Measurements from ENCODE around the gene PWWP2A.

PWWP2A gene

DNA sequence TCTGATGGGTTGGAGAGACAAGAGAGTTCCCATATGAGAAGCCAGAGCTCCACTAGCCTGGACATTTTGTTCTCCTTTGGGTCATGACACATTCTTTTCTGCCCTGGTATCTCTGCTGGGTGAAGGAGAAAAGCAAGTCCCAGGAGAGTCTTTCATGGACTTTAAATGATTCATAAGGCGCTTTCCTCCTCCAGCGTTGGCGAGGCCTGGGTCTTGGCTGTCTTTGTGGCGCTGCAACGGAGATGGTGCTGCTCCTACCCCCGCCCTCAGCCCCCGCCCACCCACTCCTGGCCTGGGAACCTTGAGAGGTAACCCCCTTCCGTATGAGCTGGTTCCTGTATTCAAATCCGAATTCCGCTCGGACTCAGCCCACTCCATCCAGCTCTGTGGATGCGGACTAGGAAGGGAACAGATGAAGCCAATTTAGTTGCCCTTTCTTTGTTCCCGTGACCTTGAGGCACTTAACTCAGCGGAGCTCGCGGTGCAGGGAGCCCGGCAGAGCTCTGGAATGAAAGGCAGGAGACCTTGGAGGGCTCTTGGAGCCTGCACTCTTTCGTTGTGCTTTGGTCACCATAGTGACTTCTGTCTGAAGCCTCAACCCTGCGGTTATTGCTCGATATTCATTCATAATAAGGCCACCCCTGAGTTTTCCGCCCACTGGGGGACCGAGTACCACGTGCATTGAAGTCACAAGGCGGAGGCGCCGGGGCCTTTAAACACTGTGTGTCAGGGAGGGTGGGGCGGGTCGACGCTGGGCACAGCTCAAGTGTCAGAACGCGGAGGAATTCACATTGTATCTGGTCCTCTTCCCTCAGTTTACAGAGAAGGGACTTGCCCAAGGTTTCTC is 14.0 kb upstream of the PWWP2A start:
- peak; percentile 26 for DNase-seq (ENCODE audit: low read depth)

DNA sequence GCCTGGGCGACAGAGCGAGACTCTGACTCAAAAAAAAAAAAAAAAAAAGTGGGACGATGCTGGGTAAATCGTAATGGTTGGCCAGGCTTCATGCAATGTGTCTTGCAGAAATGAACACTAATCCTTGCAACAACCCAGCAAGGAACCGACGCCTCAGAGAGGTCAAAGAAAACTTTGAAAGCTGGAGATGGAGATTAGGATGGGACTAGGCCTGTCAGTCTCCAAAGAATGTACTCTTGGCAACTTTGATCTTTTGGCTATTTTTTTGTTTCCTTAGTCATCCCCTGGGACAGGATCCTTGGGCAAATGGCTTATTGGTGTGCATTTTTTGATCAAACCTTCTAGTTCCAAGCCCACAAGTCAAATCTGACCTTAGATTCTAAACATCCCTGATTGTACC is 10.6 kb upstream of the PWWP2A start:
- DNase-seq (ENCODE audit: low read depth) = peak; percentile 31

DNA sequence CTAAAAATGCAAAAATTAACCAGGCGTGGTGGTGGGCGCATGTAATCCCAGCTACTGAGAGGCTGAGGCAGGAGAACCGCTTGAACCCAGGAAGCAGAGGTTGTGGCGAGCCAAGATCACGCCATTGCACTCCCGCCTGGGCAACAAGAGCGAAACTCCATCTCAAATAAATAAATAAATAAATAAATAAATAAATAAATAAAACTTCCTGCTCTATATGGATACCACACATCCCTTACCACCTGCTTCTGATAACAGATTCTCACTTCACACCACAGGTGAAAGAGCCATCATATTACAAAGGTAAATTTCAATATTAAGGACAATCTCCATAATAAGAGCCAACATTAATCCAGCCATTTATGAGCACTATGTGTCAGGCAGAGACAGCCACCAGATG is 9.4 kb upstream of the PWWP2A start:
- no peak for DNase-seq (ENCODE audit: low read depth)

DNA sequence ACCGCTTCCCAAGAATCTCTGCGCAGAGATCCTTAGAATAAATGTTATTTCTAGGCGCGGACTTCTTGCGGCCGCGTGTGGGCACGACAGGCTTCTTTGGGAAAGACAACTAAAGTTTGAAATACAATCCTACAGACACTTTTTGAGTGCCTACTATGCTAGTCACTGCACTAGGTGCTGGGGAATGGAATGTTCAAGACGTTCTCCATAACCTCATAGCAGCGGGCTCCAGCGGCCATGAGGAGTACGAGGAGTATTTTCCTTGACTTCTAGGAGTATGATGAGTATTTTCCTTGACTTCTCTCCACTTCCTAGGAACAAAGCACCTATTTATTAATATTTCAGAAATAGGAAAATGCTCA is 636 bp upstream of the PWWP2A start:
- DNase-seq (ENCODE audit: low read depth) = no peak

DNA sequence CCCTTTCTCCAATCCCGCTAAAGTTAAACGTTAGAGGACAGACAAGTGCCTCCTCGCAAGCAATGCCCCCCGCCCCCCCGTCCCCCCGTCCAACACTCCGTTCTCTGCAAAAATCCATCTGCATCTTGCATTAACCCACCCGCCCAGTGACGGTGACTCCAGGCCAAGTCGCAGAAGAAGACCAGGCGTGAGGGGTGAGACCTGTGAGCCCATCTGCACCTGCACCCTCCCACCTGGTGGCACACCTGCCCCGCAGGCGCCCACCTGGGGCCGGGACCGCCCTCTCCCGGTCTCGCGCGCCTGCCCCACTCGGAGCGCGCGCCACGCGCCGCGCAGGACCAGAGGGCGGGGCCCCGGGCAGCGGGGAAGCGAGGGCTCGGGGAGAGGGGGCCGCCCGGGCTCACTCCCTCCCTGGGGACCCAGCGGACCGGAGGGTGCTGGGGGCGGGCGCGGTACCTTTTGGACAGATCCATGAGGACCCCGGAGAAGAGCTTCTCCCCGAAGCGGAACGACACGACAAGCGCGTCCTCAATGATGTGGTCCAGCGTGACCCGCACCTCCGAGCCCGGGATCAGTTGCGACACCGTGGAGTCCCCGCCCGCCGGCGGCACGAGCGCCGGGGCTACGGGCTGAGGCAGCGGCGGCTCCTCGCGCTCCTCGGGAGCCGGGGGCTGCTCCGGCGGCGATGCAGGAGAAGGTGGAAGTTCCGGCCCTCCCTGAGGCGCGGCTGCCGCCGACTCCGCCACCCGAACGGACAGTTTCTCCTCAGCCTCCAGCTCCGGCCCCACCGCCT is 705 bp downstream of the PWWP2A start:
- no peak for DNase-seq (ENCODE audit: low read depth)

DNA sequence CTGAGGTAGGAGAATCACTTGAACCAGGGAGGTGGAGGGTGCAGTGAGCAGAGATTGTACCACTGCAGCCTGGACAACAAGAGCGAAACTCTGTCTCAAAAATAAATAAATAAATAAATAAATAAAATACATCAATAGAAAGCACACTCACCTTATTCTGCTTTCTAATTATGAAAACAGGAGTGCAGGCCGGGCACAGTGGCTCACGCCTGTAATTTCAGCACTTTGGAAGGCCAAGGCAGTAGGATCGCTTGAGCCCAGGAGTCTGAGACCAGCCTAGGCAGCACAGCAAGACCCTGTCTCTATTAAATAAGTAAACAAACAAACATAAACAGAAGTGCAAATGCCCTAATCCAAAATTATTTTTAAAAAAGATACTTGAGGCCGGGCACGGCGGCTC is 2.3 kb downstream of the PWWP2A start:
- DNase-seq (ENCODE audit: low read depth) = no peak

DNA sequence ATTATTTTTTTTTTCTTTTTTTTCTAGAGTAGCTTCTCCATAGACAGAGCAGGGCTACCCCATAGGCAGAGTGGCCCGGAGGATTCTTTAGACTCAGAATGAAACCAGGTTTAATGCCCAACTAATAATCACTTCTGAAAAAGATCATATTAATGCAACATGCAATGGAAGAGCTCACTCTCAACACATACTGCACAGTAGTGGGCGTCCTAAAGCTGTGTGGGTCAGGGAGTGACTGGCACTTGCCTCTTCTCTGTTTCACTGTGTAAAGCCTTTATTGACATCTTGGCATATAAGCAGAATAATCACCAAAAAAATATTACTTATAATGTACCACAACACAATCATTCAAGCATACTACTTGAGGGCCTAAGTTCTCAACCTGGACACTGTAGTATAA is 11.1 kb downstream of the PWWP2A start:
- DNase-seq (ENCODE audit: low read depth) = no peak

DNA sequence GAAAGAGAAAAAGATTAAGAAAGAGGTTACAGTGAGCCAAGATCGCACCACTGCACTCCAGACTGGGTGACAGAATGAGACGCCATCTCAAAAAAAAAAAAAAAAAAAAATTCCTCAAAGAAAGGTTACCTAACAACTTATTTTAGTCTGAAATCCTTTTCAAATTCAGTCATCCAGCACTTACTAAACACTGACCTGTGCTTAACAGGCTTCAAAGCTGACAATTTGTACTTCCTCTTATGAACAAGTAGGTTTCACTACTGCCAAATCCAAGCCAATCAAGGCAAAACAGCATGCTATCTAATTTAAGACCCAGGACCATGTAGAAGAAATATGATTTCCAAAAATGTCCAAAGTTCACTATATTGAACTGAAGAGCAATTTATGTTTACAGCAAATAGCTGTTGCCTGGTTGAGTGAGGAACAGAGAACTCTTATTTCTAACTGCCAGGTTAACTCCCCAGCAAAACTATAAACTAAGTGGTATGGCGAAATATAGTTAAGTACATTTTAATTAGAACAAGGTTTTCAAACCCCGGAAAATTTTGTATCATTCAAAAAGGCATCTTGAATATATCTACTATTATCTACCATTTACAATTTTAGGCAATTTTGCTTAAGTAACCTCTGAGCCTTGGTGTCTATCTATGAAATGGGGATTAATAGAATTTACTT is 13.4 kb downstream of the PWWP2A start:
- DNase-seq (ENCODE audit: low read depth) = peak; percentile 37

DNA sequence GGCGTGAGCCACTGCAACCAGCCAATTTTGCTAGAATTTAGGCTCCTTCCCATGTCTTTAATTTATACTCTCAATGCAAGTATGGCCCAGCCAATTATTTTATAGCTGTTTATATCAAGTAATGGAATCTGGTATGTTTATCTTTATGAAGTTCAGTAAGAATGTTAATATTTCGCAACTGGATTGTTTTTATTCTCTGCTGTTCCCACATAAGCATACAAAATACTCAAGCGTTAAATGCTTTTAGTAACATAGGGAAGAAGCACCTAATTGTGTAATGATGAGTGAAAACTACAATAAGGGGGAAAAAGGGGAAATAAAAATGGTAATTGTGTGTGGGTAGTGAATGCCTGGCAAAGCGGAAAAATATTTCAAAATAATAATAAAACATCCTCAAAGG is 21.3 kb downstream of the PWWP2A start:
- DNase-seq (ENCODE audit: low read depth) = peak; percentile 80

DNA sequence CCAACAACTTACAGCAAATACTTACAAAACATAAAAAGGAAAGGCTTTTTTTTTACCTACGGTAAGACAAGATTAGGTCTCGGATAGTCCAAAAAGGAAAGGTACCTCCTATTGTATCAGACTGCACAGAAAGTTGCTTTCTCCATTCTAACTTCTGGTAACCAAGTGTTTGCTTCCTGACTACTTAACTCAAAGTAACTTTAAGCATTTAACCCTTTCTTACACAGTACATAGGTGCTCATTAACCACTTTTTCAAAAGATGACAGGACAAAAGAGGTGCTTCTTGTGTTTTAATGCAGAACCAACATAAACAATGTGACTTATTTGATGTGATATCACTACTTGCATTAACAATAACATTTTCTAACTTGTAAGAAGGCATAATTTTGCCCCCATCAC is 23.1 kb downstream of the PWWP2A start:
- DNase-seq (ENCODE audit: low read depth) = no peak

DNA sequence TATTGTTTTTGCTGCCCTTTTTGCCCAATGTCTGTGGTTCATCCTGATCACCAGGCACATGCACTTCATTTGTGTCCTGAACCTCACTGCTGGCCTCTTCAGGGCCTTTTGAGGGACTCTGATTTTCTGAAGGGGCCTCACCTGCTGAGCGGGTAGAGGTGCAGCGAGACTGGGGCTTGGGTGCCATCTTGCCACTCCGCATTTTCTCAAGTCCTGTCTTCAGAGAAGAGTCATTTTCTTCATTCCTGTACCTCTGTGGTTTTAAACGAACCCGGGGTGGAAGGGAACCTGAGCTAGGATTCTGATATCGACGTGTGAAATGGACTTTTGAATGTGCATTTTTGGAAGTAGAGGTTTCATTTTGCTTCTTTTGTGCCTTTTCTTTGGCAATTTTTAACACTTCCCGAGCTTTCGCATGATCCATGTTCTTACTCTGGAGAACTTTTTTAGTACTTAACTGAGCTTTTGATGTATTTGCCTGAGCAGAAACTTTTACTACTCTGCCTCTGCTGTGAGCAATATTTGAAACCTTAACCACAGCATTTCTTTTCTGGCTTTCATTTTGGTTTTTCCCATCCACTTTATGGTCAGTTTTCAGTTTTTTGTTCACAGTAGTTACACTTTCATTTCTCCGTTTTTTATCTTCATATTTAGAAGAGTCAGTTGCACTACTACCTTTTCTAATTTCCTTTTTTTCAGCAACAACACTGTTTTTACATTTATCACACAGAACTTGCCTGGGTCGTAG is 26.1 kb downstream of the PWWP2A start:
- DNase-seq (ENCODE audit: low read depth) = no peak

DNA sequence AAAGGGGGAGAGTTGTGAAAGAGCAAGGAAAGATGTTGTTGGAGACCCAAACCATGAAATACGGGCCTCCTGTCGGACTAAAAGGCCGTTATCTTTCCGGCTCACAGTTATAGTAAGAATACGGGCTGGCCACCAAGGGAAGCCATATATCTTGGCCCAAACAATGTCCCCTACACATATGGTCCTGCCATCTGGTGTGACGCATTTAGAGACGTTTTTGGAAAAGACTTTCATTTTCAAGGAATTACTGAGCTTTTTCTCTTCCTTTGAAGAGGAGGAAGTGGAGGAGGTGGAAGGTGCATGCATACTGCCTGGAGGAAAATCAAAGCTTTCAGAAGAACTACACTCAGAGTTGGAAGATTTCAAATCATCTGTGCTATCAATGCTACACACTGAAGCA is 26.7 kb downstream of the PWWP2A start:
- DNase-seq (ENCODE audit: low read depth) = no peak

DNA sequence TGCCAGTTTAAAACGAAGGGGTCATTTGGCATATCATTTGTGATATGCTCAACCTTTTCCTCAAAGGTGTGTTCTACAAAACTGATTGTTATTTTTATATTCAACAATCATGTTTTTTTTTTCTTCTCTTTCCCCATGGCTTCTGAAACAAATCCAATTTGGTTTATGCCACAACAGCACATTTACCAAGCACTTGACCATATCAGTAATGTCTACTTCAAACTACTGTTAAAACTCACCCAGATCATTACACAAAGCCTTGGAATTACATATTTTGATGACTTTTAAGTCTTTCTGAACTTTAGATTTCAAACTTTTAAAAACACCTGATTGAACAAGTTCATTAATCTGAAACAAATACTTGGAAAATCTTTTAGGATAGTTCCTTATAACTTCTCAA is 29.2 kb downstream of the PWWP2A start:
- DNase-seq (ENCODE audit: low read depth) = no peak

DNA sequence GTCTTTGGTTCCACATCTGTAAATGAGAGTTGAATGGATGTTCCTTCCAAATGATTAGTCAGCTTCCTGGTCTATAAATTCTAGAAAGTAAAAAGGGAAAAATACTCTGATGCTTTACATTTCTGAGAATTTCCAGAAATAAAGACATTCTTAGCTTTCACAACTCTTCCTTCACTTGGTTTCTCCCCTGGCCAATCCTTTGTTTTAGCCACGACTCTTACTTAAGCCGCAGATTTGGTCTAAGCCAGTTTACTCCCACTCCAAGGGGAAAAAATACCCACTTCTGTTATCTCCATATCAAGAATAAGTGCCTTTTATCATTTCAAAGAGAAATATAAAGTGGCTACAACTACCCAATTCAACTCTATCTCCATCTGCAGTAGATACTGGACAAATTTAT is 29.7 kb downstream of the PWWP2A start:
- peak; percentile 18 for DNase-seq (ENCODE audit: low read depth)

DNA sequence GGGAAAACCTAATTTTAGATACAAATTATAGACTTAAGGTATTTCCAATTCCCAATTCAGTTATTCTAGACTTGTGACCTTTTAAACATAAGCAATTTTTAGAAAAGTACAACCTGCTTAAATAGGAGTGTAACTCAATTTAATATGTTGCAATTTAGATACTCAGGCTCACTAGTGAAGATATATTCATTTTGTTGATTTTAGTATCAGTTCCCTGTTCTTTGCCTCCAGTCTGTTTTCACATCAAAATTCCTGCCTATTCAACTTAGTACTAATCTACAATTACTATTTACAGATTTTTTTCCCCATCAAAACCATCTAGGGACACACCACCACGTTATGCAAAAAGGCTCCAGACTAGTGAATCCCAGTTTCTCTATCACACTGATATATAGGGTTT is 30.4 kb downstream of the PWWP2A start:
- no peak for DNase-seq (ENCODE audit: low read depth)

DNA sequence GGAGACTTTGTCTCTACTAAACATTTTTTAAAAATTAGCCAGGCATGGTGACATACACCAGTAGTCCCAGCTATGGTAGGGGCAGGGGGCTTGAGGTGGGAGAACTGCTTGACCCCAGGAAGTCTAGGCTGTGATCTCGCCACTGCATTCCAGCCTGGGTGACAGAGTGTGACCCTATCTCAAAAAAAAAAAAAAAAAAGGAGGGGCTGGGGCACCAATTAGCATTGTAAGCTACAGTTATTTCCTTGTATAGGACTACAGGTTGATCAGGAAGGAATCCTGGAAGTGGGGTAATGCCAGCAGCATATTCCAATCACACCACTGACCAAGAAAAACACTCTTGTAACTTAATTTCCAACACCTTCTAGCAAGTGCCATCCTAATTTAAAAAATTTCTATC is 32.1 kb downstream of the PWWP2A start:
- no peak for DNase-seq (ENCODE audit: low read depth)

DNA sequence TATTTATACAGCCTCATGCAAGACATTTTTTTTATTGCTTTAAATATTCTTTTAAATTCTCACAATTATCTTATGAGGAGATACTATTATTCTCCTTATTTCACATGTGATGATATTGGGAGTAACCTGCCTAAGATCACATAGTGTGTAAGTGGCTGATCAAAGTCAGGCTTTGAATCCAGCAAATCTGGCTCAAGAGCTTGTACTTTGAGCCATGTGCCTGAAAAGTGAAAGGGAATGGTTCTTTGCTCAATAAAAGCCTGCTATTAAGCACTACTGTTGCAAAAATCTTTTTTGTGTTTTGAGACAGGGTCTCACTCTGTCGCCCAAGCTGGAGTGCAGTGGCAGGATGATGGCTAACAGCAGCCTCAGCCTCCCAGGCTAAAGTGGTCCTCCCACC is 35.1 kb downstream of the PWWP2A start:
- DNase-seq (ENCODE audit: low read depth) = no peak

DNA sequence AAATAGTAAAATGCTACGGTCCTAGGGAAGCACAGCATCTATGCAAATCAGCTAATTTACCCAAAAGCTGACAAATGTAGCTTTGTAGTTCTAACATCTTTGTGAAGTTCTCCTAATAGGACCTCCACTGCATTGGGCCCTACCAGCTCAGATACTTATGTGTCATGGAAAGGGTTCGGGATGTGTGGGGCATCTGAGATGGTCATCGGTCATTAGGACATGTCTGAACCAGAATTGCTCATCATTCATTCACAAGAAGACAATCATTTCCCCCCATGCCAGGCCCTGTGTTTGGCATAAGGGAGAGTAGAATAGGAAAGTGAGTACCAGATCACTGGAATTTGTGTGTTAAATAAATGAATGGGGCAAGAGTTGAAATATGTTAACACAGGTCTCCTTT is 35.7 kb downstream of the PWWP2A start:
- peak; percentile 41 for DNase-seq (ENCODE audit: low read depth)

DNA sequence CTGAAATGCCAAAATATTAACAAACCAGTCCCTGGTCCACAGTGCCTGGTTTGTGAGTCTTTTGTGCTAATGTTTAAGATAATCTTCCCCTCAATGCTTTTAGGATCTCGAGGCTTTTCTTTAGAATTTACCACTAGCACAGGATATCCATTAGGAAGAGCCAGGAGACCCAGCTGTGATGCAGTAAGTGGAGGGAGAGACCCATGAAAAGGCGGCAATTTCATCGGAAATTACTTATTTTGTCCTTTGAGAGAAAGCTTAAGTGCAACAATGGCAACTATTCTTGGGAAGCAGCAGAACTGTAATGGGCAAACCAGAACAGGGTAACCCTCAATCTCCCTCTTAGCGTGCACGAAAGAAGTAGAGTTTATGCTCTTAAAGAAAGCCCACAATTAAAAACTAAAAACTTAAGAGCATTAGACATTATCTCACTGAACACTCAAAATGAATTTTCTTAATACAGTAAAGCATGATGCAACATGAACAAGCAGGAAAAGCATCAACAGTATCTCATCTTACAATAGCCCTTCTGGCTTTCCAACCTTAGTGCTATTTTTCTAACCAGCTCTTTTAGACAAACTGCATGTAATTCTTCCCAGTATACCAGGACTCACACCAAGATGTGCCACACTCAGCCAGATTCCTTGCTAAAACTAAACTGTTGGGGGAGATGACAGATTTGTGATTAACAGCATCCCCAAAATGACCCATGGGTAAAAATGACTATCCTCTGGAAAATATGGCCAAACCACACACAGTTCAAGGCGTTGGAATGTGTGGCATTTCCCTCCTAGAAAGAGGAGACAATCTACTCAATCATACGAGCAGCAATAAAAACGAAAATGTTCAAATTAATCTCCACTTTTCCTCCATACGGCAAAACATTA is 36.4 kb downstream of the PWWP2A start:
- DNase-seq (ENCODE audit: low read depth) = peak; percentile 85

DNA sequence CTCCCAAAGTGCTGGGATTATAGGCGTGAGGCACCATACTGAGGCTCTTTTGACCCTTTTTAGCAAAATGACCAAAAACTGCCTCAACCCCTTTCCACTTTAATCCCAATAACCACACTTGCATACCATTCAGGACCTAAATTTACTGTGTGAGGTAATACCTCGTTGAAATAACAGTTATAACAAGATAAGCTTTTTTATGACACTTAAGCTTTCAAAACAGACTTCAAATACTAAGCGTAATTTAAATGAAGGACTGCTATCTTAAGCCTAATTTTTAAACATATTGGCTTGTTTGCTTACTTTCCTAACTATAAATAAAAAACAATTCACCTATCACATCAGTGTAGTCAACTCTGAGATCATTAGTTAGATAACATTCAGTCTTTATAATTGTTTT is 37.8 kb downstream of the PWWP2A start:
- no peak for DNase-seq (ENCODE audit: low read depth)

DNA sequence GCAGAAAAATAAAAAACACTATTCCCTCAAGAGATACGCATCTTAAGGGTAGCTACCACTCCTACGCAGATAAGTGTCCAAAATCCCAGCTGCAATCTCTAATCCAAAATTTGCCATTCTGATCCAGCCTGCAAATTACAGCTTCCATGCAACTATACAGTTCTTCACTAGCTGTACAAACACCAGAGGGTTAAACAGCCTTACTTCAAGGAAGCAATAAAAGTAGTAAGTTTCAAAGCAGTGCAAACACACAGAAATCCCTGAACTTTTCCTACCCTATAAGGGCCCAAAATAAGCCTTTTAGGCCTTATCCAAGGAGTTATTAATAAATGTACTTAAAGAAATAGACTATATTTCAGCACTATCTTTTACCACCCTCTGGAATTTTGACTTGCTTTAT is 39.5 kb downstream of the PWWP2A start:
- no peak for DNase-seq (ENCODE audit: low read depth)
